ENCODE results near the gene RAD54L. TPM values are rescaled to one million over a fixed set of nuclear protein-coding genes. Genes with fewer than 3 reads are reported as not detected.
"Not testable (repeated sequence)": the region's sequence is repeated elsewhere in the genome, so short reads cannot be mapped to it uniquely, and the experiment has no call there.

RAD54L gene
- total RNA-seq, 2 experiments from 2014 or later, result 0.33 to 1.0 TPM

- Histone ChIP-seq H3K9me3 (ENCODE audit: control insufficient read depth in 1 of 2, insufficient read depth in 1 of 2, low read length in 2 of 2) (no peaks in the 10 kb centered on the region), H3K36me3 (ENCODE audit: insufficient read depth, low read length) (no peaks in the 10 kb centered on the region), H3K27me3 (ENCODE audit: control insufficient read depth in 1 of 2, insufficient read depth in 2 of 2, low read length in 2 of 2) (no peaks in the 10 kb centered on the region), H3K4me1 (ENCODE audit: insufficient read depth, low read length) (peaks cover 4% of the 10 kb centered on the region), H3K4me3 (ENCODE audit: low read length) (no peak overlapping the region), H3K27ac (ENCODE audit: low read depth in 1 of 2, low read length in 2 of 2) (no peak overlapping the region)
- no peak overlapping the region for H3K27ac Mint-ChIP-seq
- intact Hi-C loops (cut with DNase I, micrococcal nuclease), result loop anchor here in 1 of 2 experiments (2.0 kb wide), 1 partner anchor 41 kb away; no protein-coding TSS in a partner anchor
- no peaks in the 10 kb centered on the region for H3K27me3 Mint-ChIP-seq
- no peak for ATAC-seq (ENCODE audit: poor library complexity)
- DNase-seq, result no peak
- no peaks in the 10 kb centered on the region for H3K36me3 Mint-ChIP-seq (ENCODE audit: low read depth)
- CTCF ChIA-PET, result no interaction called here
- TF ChIP-seq CTCF (IDR thresholded peaks at IDR 0.05), result no peak
- no peaks in the 10 kb centered on the region for H3K4me1 Mint-ChIP-seq (ENCODE audit: low read depth)
- H3K9me3 Mint-ChIP-seq, result no peaks in the 10 kb centered on the region
- H3K4me3 Mint-ChIP-seq, result no peak overlapping the region
- POLR2A ChIA-PET, result no interaction called here
Observed at GRCh38 chr1:46221749-46222148, 25.8 kb upstream of the RAD54L start.

GRCh38 chr1:46223055-46223454, 24.5 kb upstream of the RAD54L start:
- not testable (repeated sequence) for H3K4me3 Mint-ChIP-seq; H3K36me3 ChIP-seq (ENCODE audit: insufficient read depth, low read length); H3K9me3 Mint-ChIP-seq; H3K27me3 Mint-ChIP-seq; H3K36me3 Mint-ChIP-seq (ENCODE audit: low read depth); H3K4me3 ChIP-seq (ENCODE audit: low read length); H3K4me1 ChIP-seq (ENCODE audit: insufficient read depth, low read length); ATAC-seq (ENCODE audit: poor library complexity); H3K4me1 Mint-ChIP-seq (ENCODE audit: low read depth); H3K27me3 ChIP-seq (ENCODE audit: control insufficient read depth in 1 of 2, insufficient read depth in 2 of 2, low read length in 2 of 2); DNase-seq; H3K27ac ChIP-seq (ENCODE audit: low read depth in 1 of 2, low read length in 2 of 2); H3K9me3 ChIP-seq (ENCODE audit: control insufficient read depth in 1 of 2, insufficient read depth in 1 of 2, low read length in 2 of 2); H3K27ac Mint-ChIP-seq
- POLR2A ChIA-PET, result interaction anchor here (0.9 kb wide), 1 partner anchor 1189 kb away, joined by 3 read pairs; no protein-coding TSS in a partner anchor
- intact Hi-C loops (cut with DNase I, micrococcal nuclease), result loop anchor here (1.0 to 2.0 kb wide), 3 partner anchors 42 to 186 kb away; no protein-coding TSS in a partner anchor
- CTCF ChIA-PET, result interaction anchor here (0.6 to 1.7 kb wide), 12 partner anchors 11 to 191 kb away, joined by 3 to 14 read pairs (median 4); partner anchors contain the start of genes PIK3R3 and POMGNT1

GRCh38 chr1:46223472-46223943, 24.1 kb upstream of the RAD54L start:
- ATAC-seq (ENCODE audit: poor library complexity), result peak; percentile 92
- Histone ChIP-seq H3K27me3 (ENCODE audit: control insufficient read depth in 1 of 2, insufficient read depth in 2 of 2, low read length in 2 of 2) (no peaks in the 10 kb centered on the region), H3K4me1 (ENCODE audit: insufficient read depth, low read length) (peaks cover 4% of the 10 kb centered on the region), H3K9me3 (ENCODE audit: control insufficient read depth in 1 of 2, insufficient read depth in 1 of 2, low read length in 2 of 2) (no peaks in the 10 kb centered on the region), H3K36me3 (ENCODE audit: insufficient read depth, low read length) (no peaks in the 10 kb centered on the region), H3K4me3 (ENCODE audit: low read length) (no peak overlapping the region), H3K27ac (ENCODE audit: low read depth in 1 of 2, low read length in 2 of 2) (no peak overlapping the region)
- ChIA-PET POLR2A (interaction anchor here (0.9 to 1.0 kb wide), 2 partner anchors 21 to 1189 kb away, joined by 3 to 4 read pairs; partner anchors contain the start of gene LURAP1), CTCF (interaction anchor here (0.6 to 1.7 kb wide), 17 partner anchors 9 to 192 kb away, joined by 3 to 14 read pairs (median 4); partner anchors contain the start of genes PIK3R3 and POMGNT1)
- Mint-ChIP-seq H3K9me3 (no peaks in the 10 kb centered on the region), H3K27me3 (no peaks in the 10 kb centered on the region), H3K27ac (no peak overlapping the region), H3K36me3 (ENCODE audit: low read depth) (no peaks in the 10 kb centered on the region), H3K4me1 (ENCODE audit: low read depth) (no peaks in the 10 kb centered on the region), H3K4me3 (no peak overlapping the region)
- TF ChIP-seq CTCF (IDR thresholded peaks at IDR 0.05), result peak; percentile 90
- intact Hi-C loops (cut with DNase I, micrococcal nuclease), result loop anchor here (1.0 to 2.0 kb wide), 3 partner anchors 43 to 186 kb away; no protein-coding TSS in a partner anchor
- peak; percentile 30 to 83 (median 42) for DNase-seq

Measured in CD4-positive, alpha-beta T cell (primary cell).